22Rv1 (cell line): Measurements from ENCODE around the gene ADGRA1.

Experiments
- CTCF ChIP-seq: fragments of 450-650 bp; IDR thresholded peaks from 2 replicates; pipeline ENCODE4 v1.5.1; 2017; ENCODE audit warnings: mild to moderate bottlenecking
- ZFX ChIP-seq: fragments of 450-650 bp; IDR thresholded peaks from 2 replicates; pipeline ENCODE4 v1.6.1; 2017; ENCODE audit warnings: antibody characterized with exemption, borderline replicate concordance

GRCh38 chr10:133097961-133098360 is 10.2 kb downstream of the ADGRA1 start:
- TF ChIP-seq CTCF (no peak), ZFX (no peak)
